ENCODE results near the gene SLC25A17. TPM values are rescaled to one million over a fixed set of nuclear protein-coding genes. Genes with fewer than 3 reads are reported as not detected.
"Not testable (repeated sequence)": the region's sequence is repeated elsewhere in the genome, so short reads cannot be mapped to it uniquely, and the experiment has no call there.

Gene SLC25A17
- polyA plus RNA-seq, 1 donor (not counting 4 experiments of a cell fraction or from before 2014, with no cell fraction given): 40.0 TPM

DNA sequence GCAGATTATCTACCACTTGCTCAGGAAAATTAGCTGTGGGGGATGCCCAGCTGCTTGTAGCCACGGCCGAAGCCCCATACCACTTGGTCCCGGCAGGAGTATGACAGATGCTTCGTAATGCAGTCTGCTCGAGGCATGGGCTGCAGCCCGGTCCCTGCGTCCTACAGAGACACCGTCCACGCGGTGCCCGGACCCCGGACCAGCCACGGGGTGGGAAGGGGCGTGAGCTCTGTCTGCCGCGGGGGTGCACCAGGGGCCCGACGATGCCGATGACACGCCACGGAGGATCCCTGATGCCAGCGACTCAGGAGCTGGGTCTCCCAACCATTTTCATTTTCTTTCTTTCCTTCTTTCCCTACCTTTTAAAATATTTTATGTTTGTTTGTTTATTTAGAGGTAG lies 30.0 kb downstream of the SLC25A17 start:
- Histone ChIP-seq H3K4me2 (ENCODE audit: control insufficient read depth, extremely low read depth, insufficient read depth, low read depth, low read length) (no peak overlapping the region), H2AFZ (ENCODE audit: control insufficient read depth, low read length) (no peak overlapping the region), H3K9me3 (ENCODE audit: control insufficient read depth, low read depth, low read length) (no peaks in the 10 kb centered on the region), H3K27me3 (ENCODE audit: control insufficient read depth, extremely low read depth, insufficient read depth, low read length) (no peaks in the 10 kb centered on the region), H3K79me2 (ENCODE audit: control insufficient read depth, insufficient read depth, low read length) (no peaks in the 10 kb centered on the region), H3K9ac (ENCODE audit: control insufficient read depth, extremely low read depth, insufficient read depth, low read length) (no peak overlapping the region), H3K36me3 (ENCODE audit: control insufficient read depth in 2 of 2, extremely low read depth in 1 of 2, insufficient read depth in 2 of 2, low read length in 2 of 2) (peaks cover 4 to 15% of the 10 kb centered on the region in 2 experiments), H3K4me1 (ENCODE audit: control insufficient read depth, extremely low read depth, insufficient read depth, low read length) (peaks cover 15% of the 10 kb centered on the region), H3K4me3 (ENCODE audit: control insufficient read depth in 2 of 3, extremely low read depth in 1 of 3, insufficient read depth in 2 of 3, low read depth in 1 of 3, low read length in 3 of 3) (no peak overlapping the region), H4K20me1 (ENCODE audit: control insufficient read depth, extremely low read depth, insufficient read depth, low read length) (no peaks in the 10 kb centered on the region), H3K9me1 (ENCODE audit: control insufficient read depth, extremely low read depth, insufficient read depth, low read length) (no peaks in the 10 kb centered on the region), H3K27ac (ENCODE audit: control insufficient read depth, insufficient read depth, low read length) (no peak overlapping the region)
- no peak for FAIRE-seq
- DNase-seq (ENCODE audit: low read depth, low spot score): no peak
- TF ChIP-seq, protein P1, sequence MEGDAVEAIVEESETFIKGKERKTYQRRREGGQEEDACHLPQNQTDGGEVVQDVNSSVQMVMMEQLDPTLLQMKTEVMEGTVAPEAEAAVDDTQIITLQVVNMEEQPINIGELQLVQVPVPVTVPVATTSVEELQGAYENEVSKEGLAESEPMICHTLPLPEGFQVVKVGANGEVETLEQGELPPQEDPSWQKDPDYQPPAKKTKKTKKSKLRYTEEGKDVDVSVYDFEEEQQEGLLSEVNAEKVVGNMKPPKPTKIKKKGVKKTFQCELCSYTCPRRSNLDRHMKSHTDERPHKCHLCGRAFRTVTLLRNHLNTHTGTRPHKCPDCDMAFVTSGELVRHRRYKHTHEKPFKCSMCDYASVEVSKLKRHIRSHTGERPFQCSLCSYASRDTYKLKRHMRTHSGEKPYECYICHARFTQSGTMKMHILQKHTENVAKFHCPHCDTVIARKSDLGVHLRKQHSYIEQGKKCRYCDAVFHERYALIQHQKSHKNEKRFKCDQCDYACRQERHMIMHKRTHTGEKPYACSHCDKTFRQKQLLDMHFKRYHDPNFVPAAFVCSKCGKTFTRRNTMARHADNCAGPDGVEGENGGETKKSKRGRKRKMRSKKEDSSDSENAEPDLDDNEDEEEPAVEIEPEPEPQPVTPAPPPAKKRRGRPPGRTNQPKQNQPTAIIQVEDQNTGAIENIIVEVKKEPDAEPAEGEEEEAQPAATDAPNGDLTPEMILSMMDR (optimal IDR thresholded peaks at IDR 0.05 in 1 of 3, IDR thresholded peaks at IDR 0.05 in 1 of 3, conservative IDR thresholded peaks at IDR 0.05 in 1 of 3; ENCODE audit: extremely low read depth in 1 of 3, insufficient read depth in 2 of 3, low read length in 3 of 3): no peak
- TF ChIP-seq EZH2 (IDR thresholded peaks at IDR 0.05; ENCODE audit: low read length): no peak
- dilution Hi-C loops (cut with MboI; ENCODE audit: extremely low pct_ligation_motif_present, low sequenced_read_pairs): no loop called here

DNA sequence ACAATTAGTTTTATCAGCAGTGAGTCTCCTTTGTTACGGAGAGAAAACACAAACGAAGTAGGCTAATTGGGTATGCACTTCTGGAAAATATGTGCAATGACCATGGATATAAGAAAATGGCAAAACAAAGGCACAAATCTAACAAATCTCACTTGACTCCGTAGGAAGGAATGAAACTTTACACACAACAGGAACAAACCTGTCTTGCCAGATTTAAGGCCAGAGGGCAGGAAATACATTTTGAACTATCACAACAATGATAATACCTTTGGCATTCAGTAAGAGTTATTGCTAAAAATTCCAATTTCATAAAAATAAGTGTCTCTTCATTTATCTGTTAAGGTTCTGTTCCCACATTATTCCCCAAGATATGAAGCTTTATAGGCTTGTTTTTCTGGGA lies 36.6 kb downstream of the SLC25A17 start:
- H3K9me1 ChIP-seq (ENCODE audit: control insufficient read depth, extremely low read depth, insufficient read depth, low read length): no peaks in the 10 kb centered on the region
- H3K27ac ChIP-seq (ENCODE audit: control insufficient read depth, insufficient read depth, low read length): peak overlapping the region; percentile 58
- peak overlapping the region in 2 of 3 experiments; percentile 32 to 45 for H3K4me3 ChIP-seq (ENCODE audit: control insufficient read depth in 2 of 3, extremely low read depth in 1 of 3, insufficient read depth in 2 of 3, low read depth in 1 of 3, low read length in 3 of 3)
- peak overlapping the region; percentile 26 for H3K9ac ChIP-seq (ENCODE audit: control insufficient read depth, extremely low read depth, insufficient read depth, low read length)
- peak overlapping the region; percentile 57 for H2AFZ ChIP-seq (ENCODE audit: control insufficient read depth, low read length)
- peaks cover 9 to 15% of the 10 kb centered on the region in 2 experiments for H3K36me3 ChIP-seq (ENCODE audit: control insufficient read depth in 2 of 2, extremely low read depth in 1 of 2, insufficient read depth in 2 of 2, low read length in 2 of 2)
- FAIRE-seq (peak; percentile 95), DNase-seq (ENCODE audit: low read depth, low spot score) (no peak)
- peaks cover 31% of the 10 kb centered on the region for H3K4me1 ChIP-seq (ENCODE audit: control insufficient read depth, extremely low read depth, insufficient read depth, low read length)
- TF ChIP-seq, protein P1 (optimal IDR thresholded peaks at IDR 0.05 in 1 of 3, IDR thresholded peaks at IDR 0.05 in 1 of 3, conservative IDR thresholded peaks at IDR 0.05 in 1 of 3; ENCODE audit: extremely low read depth in 1 of 3, insufficient read depth in 2 of 3, low read length in 3 of 3): no peak
- TF ChIP-seq EZH2 (IDR thresholded peaks at IDR 0.05; ENCODE audit: low read length): no peak
- peaks cover 2% of the 10 kb centered on the region for H3K79me2 ChIP-seq (ENCODE audit: control insufficient read depth, insufficient read depth, low read length)
- H3K27me3 ChIP-seq (ENCODE audit: control insufficient read depth, extremely low read depth, insufficient read depth, low read length): no peaks in the 10 kb centered on the region
- dilution Hi-C loops (cut with MboI; ENCODE audit: extremely low pct_ligation_motif_present, low sequenced_read_pairs): no loop called here
- H4K20me1 ChIP-seq (ENCODE audit: control insufficient read depth, extremely low read depth, insufficient read depth, low read length): no peaks in the 10 kb centered on the region
- H3K9me3 ChIP-seq (ENCODE audit: control insufficient read depth, low read depth, low read length): no peaks in the 10 kb centered on the region
- peak overlapping the region; percentile 69 for H3K4me2 ChIP-seq (ENCODE audit: control insufficient read depth, extremely low read depth, insufficient read depth, low read depth, low read length)

DNA sequence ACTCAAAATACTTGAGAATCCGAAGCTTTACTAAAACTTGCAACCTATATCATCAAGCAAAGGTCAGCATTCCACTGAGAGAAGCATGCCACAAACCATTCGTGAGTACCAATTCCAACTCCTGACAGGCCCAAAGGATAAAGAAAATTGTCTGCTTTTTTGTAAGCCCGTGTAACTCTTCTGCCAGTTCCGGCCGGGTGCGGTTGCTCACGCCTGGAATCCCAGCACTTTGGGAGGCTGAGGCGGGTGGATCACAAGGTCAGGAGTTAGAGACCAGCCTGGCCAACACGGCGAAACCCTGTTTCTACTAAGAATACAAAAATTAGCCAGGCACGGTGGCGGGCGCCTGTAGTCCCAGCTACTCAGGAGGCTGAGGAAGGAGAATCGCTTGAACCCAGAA lies 37.4 kb downstream of the SLC25A17 start:
- FAIRE-seq; H3K4me3 ChIP-seq (ENCODE audit: control insufficient read depth in 2 of 3, extremely low read depth in 1 of 3, insufficient read depth in 2 of 3, low read depth in 1 of 3, low read length in 3 of 3); H3K4me2 ChIP-seq (ENCODE audit: control insufficient read depth, extremely low read depth, insufficient read depth, low read depth, low read length); H3K9ac ChIP-seq (ENCODE audit: control insufficient read depth, extremely low read depth, insufficient read depth, low read length); H3K9me1 ChIP-seq (ENCODE audit: control insufficient read depth, extremely low read depth, insufficient read depth, low read length); DNase-seq (ENCODE audit: low read depth, low spot score); H3K27ac ChIP-seq (ENCODE audit: control insufficient read depth, insufficient read depth, low read length); H3K79me2 ChIP-seq (ENCODE audit: control insufficient read depth, insufficient read depth, low read length); dilution Hi-C loops (cut with MboI; ENCODE audit: extremely low pct_ligation_motif_present, low sequenced_read_pairs); H2AFZ ChIP-seq (ENCODE audit: control insufficient read depth, low read length); H3K9me3 ChIP-seq (ENCODE audit: control insufficient read depth, low read depth, low read length); H4K20me1 ChIP-seq (ENCODE audit: control insufficient read depth, extremely low read depth, insufficient read depth, low read length); H3K27me3 ChIP-seq (ENCODE audit: control insufficient read depth, extremely low read depth, insufficient read depth, low read length): not testable (repeated sequence)
- peaks cover 14 to 17% of the 10 kb centered on the region in 2 experiments for H3K36me3 ChIP-seq (ENCODE audit: control insufficient read depth in 2 of 2, extremely low read depth in 1 of 2, insufficient read depth in 2 of 2, low read length in 2 of 2)
- peaks cover 31% of the 10 kb centered on the region for H3K4me1 ChIP-seq (ENCODE audit: control insufficient read depth, extremely low read depth, insufficient read depth, low read length)
